HepG2 (cell line): ENCODE results near the gene CTLA4.

ENCODE experiments used
- CTCF ChIP-seq: sonication (generic); formaldehyde crosslinking; IDR thresholded peaks from 2 replicates; pipeline ENCODE4 v1.5.0; 2020; ENCODE audit warnings: mild to moderate bottlenecking, missing genetic modification reagents, moderate library complexity
- FOXK1 ChIP-seq: sonication (generic); formaldehyde crosslinking; IDR thresholded peaks from 2 replicates; pipeline ENCODE4 v1.4.0; 2020; ENCODE audit warnings: low read depth, missing genetic modification reagents, borderline replicate concordance
- HNRNPL ChIP-seq: fragments of 200-400 bp; formaldehyde crosslinking; IDR thresholded peaks from 2 replicates; pipeline ENCODE4 v1.6.1; 2017; ENCODE audit warnings: mild to moderate bottlenecking, low read depth, low read length
- JUN ChIP-seq: sonication (generic); formaldehyde crosslinking; IDR thresholded peaks from 2 replicates; pipeline ENCODE4 v1.4.0; 2020; ENCODE audit warnings: mild to moderate bottlenecking, missing genetic modification reagents
- KDM5B ChIP-seq: sonication (generic); formaldehyde crosslinking; IDR thresholded peaks from 2 replicates; pipeline ENCODE4 v1.4.0; 2020; ENCODE audit warnings: missing genetic modification reagents, mild to moderate bottlenecking, borderline replicate concordance
- MYC ChIP-seq: sonication (generic); formaldehyde crosslinking; IDR thresholded peaks from 2 replicates; pipeline ENCODE4 v1.9.0; 2021; ENCODE audit warnings: missing genetic modification reagents, borderline replicate concordance
- MZF1 ChIP-seq: sonication (generic); formaldehyde crosslinking; IDR thresholded peaks from 2 replicates; pipeline ENCODE4 v1.8.1; 2023; ENCODE audit warnings: mild to moderate bottlenecking, missing genetic modification reagents, borderline replicate concordance
- NFRKB ChIP-seq: fragments of 450-650 bp; IDR thresholded peaks from 2 replicates; pipeline ENCODE4 v1.6.1; 2017
- SOX13 ChIP-seq, 3 experiments: fragments of 450-650 bp in 1 of 3; sonication (generic) in 1 of 3; formaldehyde crosslinking in 1 of 3; IDR thresholded peaks in 2 of 3; conservative IDR thresholded peaks in 1 of 3; 2 replicates each; pipeline versions ENCODE4 v1.5.0 to v1.6.1; 2016 to 2020; ENCODE audit warnings: antibody characterized with exemption in 1 of 3, mild to moderate bottlenecking in 1 of 3, missing compliant biosample characterization in 1 of 3, missing genetic modification reagents in 1 of 3, moderate library complexity in 1 of 3
- ZBTB38 ChIP-seq: sonication (generic); formaldehyde crosslinking; IDR thresholded peaks from 2 replicates; pipeline ENCODE4 v1.5.1; 2020; ENCODE audit warnings: mild to moderate bottlenecking, missing genetic modification reagents
- ZFP37 ChIP-seq: sonication (generic); formaldehyde crosslinking; IDR thresholded peaks from 2 replicates; pipeline ENCODE4 v1.4.0; 2020; ENCODE audit warnings: missing genetic modification reagents, borderline replicate concordance
- ZNF670 ChIP-seq: sonication (generic); formaldehyde crosslinking; IDR thresholded peaks from 2 replicates; pipeline ENCODE4 v1.8.0; 2022; ENCODE audit warnings: mild to moderate bottlenecking, missing genetic modification reagents, borderline replicate concordance
- TF ChIP-seq, protein P1 (sequence below): IDR thresholded peaks from 2 replicates; pipeline ENCODE4 v1.6.1; 2018; ENCODE audit warnings: missing genetic modification reagents
- TF ChIP-seq, protein P2 (sequence below): sonication (generic); formaldehyde crosslinking; IDR thresholded peaks from 2 replicates; pipeline ENCODE4 v1.5.0; 2020; ENCODE audit warnings: missing genetic modification reagents

- TF ChIP-seq ZNF670 (CRISPR knock-in tag) (no peak), KDM5B (no peak), MZF1 (CRISPR knock-in tag) (no peak), FOXK1 (CRISPR knock-in tag) (no peak), JUN (no peak), ZBTB38 (CRISPR knock-in tag) (no peak), MYC (CRISPR knock-in tag) (no peak), CTCF (no peak), NFRKB (no peak), SOX13 (IDR thresholded peaks at IDR 0.05) (no peak), SOX13 (CRISPR knock-in tag; conservative IDR thresholded peaks at IDR 0.05 in 1 of 2, IDR thresholded peaks at IDR 0.05 in 1 of 2) (no peak), ZFP37 (no peak), HNRNPL (no peak)
- TF ChIP-seq, protein P1, sequence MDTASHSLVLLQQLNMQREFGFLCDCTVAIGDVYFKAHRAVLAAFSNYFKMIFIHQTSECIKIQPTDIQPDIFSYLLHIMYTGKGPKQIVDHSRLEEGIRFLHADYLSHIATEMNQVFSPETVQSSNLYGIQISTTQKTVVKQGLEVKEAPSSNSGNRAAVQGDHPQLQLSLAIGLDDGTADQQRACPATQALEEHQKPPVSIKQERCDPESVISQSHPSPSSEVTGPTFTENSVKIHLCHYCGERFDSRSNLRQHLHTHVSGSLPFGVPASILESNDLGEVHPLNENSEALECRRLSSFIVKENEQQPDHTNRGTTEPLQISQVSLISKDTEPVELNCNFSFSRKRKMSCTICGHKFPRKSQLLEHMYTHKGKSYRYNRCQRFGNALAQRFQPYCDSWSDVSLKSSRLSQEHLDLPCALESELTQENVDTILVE, result no peak
- TF ChIP-seq, protein P2, sequence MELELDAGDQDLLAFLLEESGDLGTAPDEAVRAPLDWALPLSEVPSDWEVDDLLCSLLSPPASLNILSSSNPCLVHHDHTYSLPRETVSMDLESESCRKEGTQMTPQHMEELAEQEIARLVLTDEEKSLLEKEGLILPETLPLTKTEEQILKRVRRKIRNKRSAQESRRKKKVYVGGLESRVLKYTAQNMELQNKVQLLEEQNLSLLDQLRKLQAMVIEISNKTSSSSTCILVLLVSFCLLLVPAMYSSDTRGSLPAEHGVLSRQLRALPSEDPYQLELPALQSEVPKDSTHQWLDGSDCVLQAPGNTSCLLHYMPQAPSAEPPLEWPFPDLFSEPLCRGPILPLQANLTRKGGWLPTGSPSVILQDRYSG, result no peak
Observed at GRCh38 chr2:203914546-203915182, 47.1 kb downstream of the CTLA4 start.
